Measurements from ENCODE around the gene HAGH.

DNA sequence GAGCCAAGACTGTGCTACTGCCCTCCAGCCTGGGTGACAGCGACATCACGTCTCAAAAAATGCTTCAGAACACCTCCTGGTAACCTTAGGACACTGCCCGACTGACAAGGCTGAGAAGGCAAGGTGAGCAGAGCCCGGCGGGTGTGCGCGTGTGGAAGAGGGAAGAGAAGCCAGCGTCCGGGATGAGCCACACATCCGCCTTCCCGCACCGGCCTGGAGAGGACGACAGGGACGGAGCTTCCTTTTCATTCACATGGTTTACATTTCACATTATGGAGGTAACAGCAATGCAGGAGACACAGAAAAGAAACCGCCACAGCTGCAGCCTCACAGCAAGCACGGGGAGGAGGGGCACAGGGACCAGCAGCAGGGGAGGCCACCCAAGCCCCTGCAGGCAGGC, 16.5 kb downstream of the HAGH start:
- TF ChIP-seq, protein P1, sequence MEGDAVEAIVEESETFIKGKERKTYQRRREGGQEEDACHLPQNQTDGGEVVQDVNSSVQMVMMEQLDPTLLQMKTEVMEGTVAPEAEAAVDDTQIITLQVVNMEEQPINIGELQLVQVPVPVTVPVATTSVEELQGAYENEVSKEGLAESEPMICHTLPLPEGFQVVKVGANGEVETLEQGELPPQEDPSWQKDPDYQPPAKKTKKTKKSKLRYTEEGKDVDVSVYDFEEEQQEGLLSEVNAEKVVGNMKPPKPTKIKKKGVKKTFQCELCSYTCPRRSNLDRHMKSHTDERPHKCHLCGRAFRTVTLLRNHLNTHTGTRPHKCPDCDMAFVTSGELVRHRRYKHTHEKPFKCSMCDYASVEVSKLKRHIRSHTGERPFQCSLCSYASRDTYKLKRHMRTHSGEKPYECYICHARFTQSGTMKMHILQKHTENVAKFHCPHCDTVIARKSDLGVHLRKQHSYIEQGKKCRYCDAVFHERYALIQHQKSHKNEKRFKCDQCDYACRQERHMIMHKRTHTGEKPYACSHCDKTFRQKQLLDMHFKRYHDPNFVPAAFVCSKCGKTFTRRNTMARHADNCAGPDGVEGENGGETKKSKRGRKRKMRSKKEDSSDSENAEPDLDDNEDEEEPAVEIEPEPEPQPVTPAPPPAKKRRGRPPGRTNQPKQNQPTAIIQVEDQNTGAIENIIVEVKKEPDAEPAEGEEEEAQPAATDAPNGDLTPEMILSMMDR (IDR thresholded peaks at IDR 0.05; ENCODE audit: low read depth, low read length, poor library complexity, severe bottlenecking) = no peak
- no peak for TF ChIP-seq EZH2phosphoT487 (IDR thresholded peaks at IDR 0.05; ENCODE audit: borderline replicate concordance, low read length)

All from DOHH2 (cell line).